ENCODE results near the gene ERVH48-1. TPM values are rescaled to one million over a fixed set of nuclear protein-coding genes. Genes with fewer than 3 reads are reported as not detected.

The ERVH48-1 gene
- total and polyA plus RNA-seq, 2 of the 8 experiments (the other 6 are each of a cell fraction or from before 2014, with no cell fraction given) = 4.2 to 17.7 TPM

DNA sequence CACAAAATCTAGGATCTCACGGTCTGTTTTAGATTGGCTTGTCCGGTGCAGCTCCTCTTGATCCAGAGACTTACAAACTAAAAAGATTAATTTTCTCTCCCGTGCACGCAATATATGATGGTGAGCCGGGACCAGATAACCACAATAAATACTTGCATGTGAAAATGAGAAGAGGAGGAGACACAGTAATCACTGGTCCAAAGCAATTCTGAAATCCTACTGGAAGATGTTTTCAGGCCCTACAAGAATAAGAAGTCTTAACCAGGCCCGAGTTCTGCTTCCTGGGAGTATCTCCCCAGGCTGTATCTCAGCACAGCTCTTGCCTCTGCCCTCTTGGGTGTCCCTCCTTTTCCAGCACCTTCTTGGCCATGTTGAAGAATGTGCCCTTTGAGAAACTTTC is 45.1 kb downstream of the ERVH48-1 start:
- H2BK120ac ChIP-seq (replicated peaks; ENCODE audit: low read depth, low read length) = no peak overlapping the region
- H4K5ac ChIP-seq (ENCODE audit: insufficient read length, low read depth, low read length) = no peak overlapping the region
- no peak overlapping the region for H4K8ac ChIP-seq (ENCODE audit: extremely low read depth, insufficient read depth, low read length)
- H3K79me2 ChIP-seq (ENCODE audit: control insufficient read depth in 1 of 2, insufficient read depth in 2 of 2, low read length in 2 of 2) = peaks cover 13 to 41% of the 10 kb centered on the region in 2 experiments
- peaks cover 0 to 3% (median under 1%) of the 10 kb centered on the region in 4 experiments; a peak in 2 of 7 replicates for H3K4me1 ChIP-seq (replicated peaks in 1 of 4; ENCODE audit: control insufficient read depth in 3 of 4, insufficient read depth in 4 of 4, low read length in 3 of 4)
- H3K9ac ChIP-seq (replicated peaks in 1 of 4; ENCODE audit: extremely low read depth in 1 of 4, low read depth in 3 of 4, low read length in 3 of 4) = peak overlapping the region in 2 of 4 experiments; percentile 96 to 98; a peak in 6 of 7 replicates
- no peak overlapping the region for H3K18ac ChIP-seq (ENCODE audit: extremely low read depth, low read length)
- H3K4me2 ChIP-seq (ENCODE audit: insufficient read depth in 1 of 2, low read depth in 2 of 2, low read length in 2 of 2) = peak overlapping the region; percentile 75 to 77
- no peak overlapping the region for H2BK15ac ChIP-seq (ENCODE audit: low read length)
- peak overlapping the region; percentile 69 to 93 (median 85); a peak in 6 of 8 replicates for H3K4me3 ChIP-seq (ENCODE audit: extremely low read depth in 1 of 4, insufficient read depth in 2 of 4, low read depth in 3 of 4, low read length in 4 of 4)
- no peak overlapping the region for H3K14ac ChIP-seq (ENCODE audit: insufficient read length)
- H4K91ac ChIP-seq (replicated peaks; ENCODE audit: insufficient read length, low read length) = no peak overlapping the region
- H3K4ac ChIP-seq (replicated peaks; ENCODE audit: insufficient read length, low read depth, low read length) = no peak overlapping the region
- peaks cover 8 to 12% (median 10%) of the 10 kb centered on the region in 4 experiments; a peak in 6 of 8 replicates for H3K36me3 ChIP-seq (ENCODE audit: control insufficient read depth in 2 of 4, insufficient read depth in 4 of 4, low read length in 3 of 4)
- no peak overlapping the region for H2BK12ac ChIP-seq (ENCODE audit: low read depth, low read length)
- H3K27me3 ChIP-seq (replicated peaks in 1 of 4; ENCODE audit: control insufficient read depth in 3 of 4, extremely low read depth in 1 of 4, insufficient read depth in 3 of 4, low read length in 3 of 4) = no peaks in the 10 kb centered on the region
- ChIA-PET POLR2A (ENCODE audit: partially characterized antibody) (interaction anchor here (0.7 to 3.6 kb wide), 5 partner anchors 9 to 425 kb away, joined by 3 to 41 read pairs (median 12); partner anchors contain the start of gene NDUFV3), CTCF (ENCODE audit: partially characterized antibody) (interaction anchor here (0.6 to 3.3 kb wide), 3 partner anchors 9 to 12 kb away, joined by 5 to 11 read pairs (median 6); partner anchors contain the start of gene NDUFV3)
- FAIRE-seq (no peak), DNase-seq (ENCODE audit: low read depth in 1 of 2, low spot score in 2 of 2) (no peak)
- H3K56ac ChIP-seq (replicated peaks; ENCODE audit: insufficient read length, low read depth, low read length) = no peak overlapping the region
- no peak overlapping the region for H2BK20ac ChIP-seq (ENCODE audit: low read length)
- no peak overlapping the region for H2AK5ac ChIP-seq (ENCODE audit: low read depth, low read length)
- H4K20me1 ChIP-seq (replicated peaks in 1 of 2; ENCODE audit: control insufficient read depth in 1 of 2, insufficient read depth in 2 of 2, low read length in 2 of 2) = no peaks in the 10 kb centered on the region
- peaks cover 4% of the 10 kb centered on the region; the same call in 1 of the 2 replicates for H3K79me1 ChIP-seq (ENCODE audit: low read depth, low read length)
- whole genome bisulfite sequencing, 2 experiments (ENCODE audit: extremely low coverage in 1 of 2, insufficient coverage in 1 of 2, insufficient read length in 1 of 2, insufficient replicate concordance in 2 of 2, low coverage in 1 of 2, low lambda C conversion rate in 2 of 2, missing lambda C conversion rate in 1 of 2) = 95% methylated on average over 6 of the region's 6 CpGs; no CpG with 5 or more reads in 1 of the 2 experiments
- peaks cover 11% of the 10 kb centered on the region for H3K23me2 ChIP-seq (ENCODE audit: low read depth, low read length)
- no peak overlapping the region for H3K23ac ChIP-seq (ENCODE audit: insufficient read length)
- H3K27ac ChIP-seq (ENCODE audit: low read depth, low read length) = no peak overlapping the region
- H2BK5ac ChIP-seq (ENCODE audit: low read depth, low read length) = no peak overlapping the region
- no peaks in the 10 kb centered on the region for H3K9me3 ChIP-seq (ENCODE audit: insufficient read depth in 2 of 2, low read depth in 1 of 2, low read length in 1 of 2)
- H2AFZ ChIP-seq (ENCODE audit: low read length) = no peak overlapping the region
- no peak for TF ChIP-seq POLR2AphosphoS5 (IDR thresholded peaks at IDR 0.05; ENCODE audit: low read depth, low read length)
- no peak for TF ChIP-seq SIN3A (conservative IDR thresholded peaks at IDR 0.05 in 1 of 2, IDR thresholded peaks at IDR 0.05 in 1 of 2; ENCODE audit: low read depth in 1 of 2, low read length in 2 of 2)
- no peak for TF ChIP-seq SIX5 (IDR thresholded peaks at IDR 0.05; ENCODE audit: low read depth, low read length)
- no peak for TF ChIP-seq CTBP2 (IDR thresholded peaks at IDR 0.05; ENCODE audit: borderline replicate concordance, insufficient read depth, insufficient read length, low read length)
- TF ChIP-seq, protein P1, sequence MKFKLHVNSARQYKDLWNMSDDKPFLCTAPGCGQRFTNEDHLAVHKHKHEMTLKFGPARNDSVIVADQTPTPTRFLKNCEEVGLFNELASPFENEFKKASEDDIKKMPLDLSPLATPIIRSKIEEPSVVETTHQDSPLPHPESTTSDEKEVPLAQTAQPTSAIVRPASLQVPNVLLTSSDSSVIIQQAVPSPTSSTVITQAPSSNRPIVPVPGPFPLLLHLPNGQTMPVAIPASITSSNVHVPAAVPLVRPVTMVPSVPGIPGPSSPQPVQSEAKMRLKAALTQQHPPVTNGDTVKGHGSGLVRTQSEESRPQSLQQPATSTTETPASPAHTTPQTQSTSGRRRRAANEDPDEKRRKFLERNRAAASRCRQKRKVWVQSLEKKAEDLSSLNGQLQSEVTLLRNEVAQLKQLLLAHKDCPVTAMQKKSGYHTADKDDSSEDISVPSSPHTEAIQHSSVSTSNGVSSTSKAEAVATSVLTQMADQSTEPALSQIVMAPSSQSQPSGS (IDR thresholded peaks at IDR 0.05; ENCODE audit: low read length) = no peak
- no peak for TF ChIP-seq KDM4A (IDR thresholded peaks at IDR 0.05; ENCODE audit: low read depth, low read length, severe bottlenecking)
- TF ChIP-seq, protein P2, sequence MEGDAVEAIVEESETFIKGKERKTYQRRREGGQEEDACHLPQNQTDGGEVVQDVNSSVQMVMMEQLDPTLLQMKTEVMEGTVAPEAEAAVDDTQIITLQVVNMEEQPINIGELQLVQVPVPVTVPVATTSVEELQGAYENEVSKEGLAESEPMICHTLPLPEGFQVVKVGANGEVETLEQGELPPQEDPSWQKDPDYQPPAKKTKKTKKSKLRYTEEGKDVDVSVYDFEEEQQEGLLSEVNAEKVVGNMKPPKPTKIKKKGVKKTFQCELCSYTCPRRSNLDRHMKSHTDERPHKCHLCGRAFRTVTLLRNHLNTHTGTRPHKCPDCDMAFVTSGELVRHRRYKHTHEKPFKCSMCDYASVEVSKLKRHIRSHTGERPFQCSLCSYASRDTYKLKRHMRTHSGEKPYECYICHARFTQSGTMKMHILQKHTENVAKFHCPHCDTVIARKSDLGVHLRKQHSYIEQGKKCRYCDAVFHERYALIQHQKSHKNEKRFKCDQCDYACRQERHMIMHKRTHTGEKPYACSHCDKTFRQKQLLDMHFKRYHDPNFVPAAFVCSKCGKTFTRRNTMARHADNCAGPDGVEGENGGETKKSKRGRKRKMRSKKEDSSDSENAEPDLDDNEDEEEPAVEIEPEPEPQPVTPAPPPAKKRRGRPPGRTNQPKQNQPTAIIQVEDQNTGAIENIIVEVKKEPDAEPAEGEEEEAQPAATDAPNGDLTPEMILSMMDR (IDR thresholded peaks at IDR 0.05; ENCODE audit: control extremely low read depth in 1 of 3, insufficient read depth in 1 of 3, low read depth in 1 of 3, low read length in 3 of 3) = no peak
- TF ChIP-seq SIRT6 (IDR thresholded peaks at IDR 0.05; ENCODE audit: low read length) = no peak
